HG03432 (cell line): ENCODE results near the gene HIGD1C.

Experiments used
- ATAC-seq: cut with Tn5 transposase; IDR thresholded peaks from one replicate; pipeline ENCODE4 v1.9.1; 2021; ENCODE audit warnings: mild to moderate bottlenecking, moderate library complexity; ENCODE audit not compliant: unreplicated experiment

The HIGD1C gene

GRCh38 chr12:50981319-50982239 lies 29.2 kb downstream of the HIGD1C start:
- no peak for ATAC-seq

GRCh38 chr12:50984586-50985298 lies 32.4 kb downstream of the HIGD1C start:
- ATAC-seq, result no peak

- ATAC-seq, result no peak
These were observed 33.0 kb downstream of the HIGD1C start for GRCh38 chr12:50985322-50985721.

GRCh38 chr12:50986966-50987737 lies 34.8 kb downstream of the HIGD1C start:
- ATAC-seq, result no peak

GRCh38 chr12:50988051-50988450 lies 35.7 kb downstream of the HIGD1C start:
- ATAC-seq, result no peak

- ATAC-seq, result no peak
These were observed 36.5 kb downstream of the HIGD1C start for GRCh38 chr12:50988871-50989270.

GRCh38 chr12:50990147-50990727 lies 37.9 kb downstream of the HIGD1C start:
- ATAC-seq, result no peak

- ATAC-seq, result no peak
These were observed 38.4 kb downstream of the HIGD1C start for GRCh38 chr12:50990791-50991190.

GRCh38 chr12:50991291-50991690 lies 38.9 kb downstream of the HIGD1C start:
- no peak for ATAC-seq

- ATAC-seq, result no peak
These were observed 40.5 kb downstream of the HIGD1C start for GRCh38 chr12:50992819-50993218.

- ATAC-seq, result no peak
These were observed 46.7 kb downstream of the HIGD1C start for GRCh38 chr12:50999093-50999492.

GRCh38 chr12:51000245-51000644 lies 47.9 kb downstream of the HIGD1C start:
- no peak for ATAC-seq

- no peak for ATAC-seq
These were observed 49.5 kb downstream of the HIGD1C start for GRCh38 chr12:51001799-51002198.

GRCh38 chr12:51004504-51004903 lies 52.2 kb downstream of the HIGD1C start:
- ATAC-seq, result no peak

GRCh38 chr12:51005030-51005429 lies 52.7 kb downstream of the HIGD1C start:
- no peak for ATAC-seq

GRCh38 chr12:51005671-51006070 lies 53.3 kb downstream of the HIGD1C start:
- ATAC-seq, result no peak

GRCh38 chr12:51008329-51009055 lies 56.1 kb downstream of the HIGD1C start:
- ATAC-seq, result no peak

GRCh38 chr12:51009056-51009440 lies 56.7 kb downstream of the HIGD1C start:
- ATAC-seq, result no peak

- no peak for ATAC-seq
These were observed 59.6 kb downstream of the HIGD1C start for GRCh38 chr12:51011955-51012354.

GRCh38 chr12:51012570-51013236 lies 60.4 kb downstream of the HIGD1C start:
- no peak for ATAC-seq
